ENCODE results near the gene THBS1. TPM values are rescaled to one million over a fixed set of nuclear protein-coding genes. Genes with fewer than 3 reads are reported as not detected.
A peak's percentile ranks its signal among the peaks of the same experiment; 100 is the strongest.

Gene THBS1
- polyA plus RNA-seq (2012; ENCODE audit: insufficient read depth, insufficient read length), result 0.69 TPM

DNA sequence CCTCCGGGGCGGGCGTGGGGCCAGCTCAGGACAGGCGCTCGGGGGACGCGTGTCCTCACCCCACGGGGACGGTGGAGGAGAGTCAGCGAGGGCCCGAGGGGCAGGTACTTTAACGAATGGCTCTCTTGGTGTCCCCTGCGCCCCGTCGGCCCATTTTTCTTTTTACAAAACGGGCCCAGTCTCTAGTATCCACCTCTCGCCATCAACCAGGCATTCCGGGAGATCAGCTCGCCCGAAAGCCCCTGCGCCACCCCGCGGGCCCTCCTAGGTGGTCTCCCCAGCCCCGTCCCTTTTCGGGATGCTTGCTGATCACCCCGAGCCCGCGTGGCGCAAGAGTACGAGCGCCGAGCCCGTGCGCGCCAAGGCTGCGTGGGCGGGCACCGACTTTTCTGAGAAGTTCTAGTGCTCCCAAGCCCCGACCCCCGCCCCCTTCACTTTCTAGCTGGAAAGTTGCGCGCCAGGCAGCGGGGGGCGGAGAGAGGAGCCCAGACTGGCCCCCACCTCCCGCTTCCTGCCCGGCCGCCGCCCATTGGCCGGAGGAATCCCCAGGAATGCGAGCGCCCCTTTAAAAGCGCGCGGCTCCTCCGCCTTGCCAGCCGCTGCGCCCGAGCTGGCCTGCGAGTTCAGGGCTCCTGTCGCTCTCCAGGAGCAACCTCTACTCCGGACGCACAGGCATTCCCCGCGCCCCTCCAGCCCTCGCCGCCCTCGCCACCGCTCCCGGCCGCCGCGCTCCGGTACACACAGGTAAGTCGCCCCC lies at the start of gene THBS1:
THBS1 (plus strand) TSS at position 595 of the 757 bp plus-strand sequence. CDS start 779 bp downstream, outside the sequence.
- peak within 1 kb of the TSS; percentile 20 for H3K4me3 ChIP-seq (ENCODE audit: low read length)
- DNase-seq (ENCODE audit: low read depth, low spot score), result no peak

DNA sequence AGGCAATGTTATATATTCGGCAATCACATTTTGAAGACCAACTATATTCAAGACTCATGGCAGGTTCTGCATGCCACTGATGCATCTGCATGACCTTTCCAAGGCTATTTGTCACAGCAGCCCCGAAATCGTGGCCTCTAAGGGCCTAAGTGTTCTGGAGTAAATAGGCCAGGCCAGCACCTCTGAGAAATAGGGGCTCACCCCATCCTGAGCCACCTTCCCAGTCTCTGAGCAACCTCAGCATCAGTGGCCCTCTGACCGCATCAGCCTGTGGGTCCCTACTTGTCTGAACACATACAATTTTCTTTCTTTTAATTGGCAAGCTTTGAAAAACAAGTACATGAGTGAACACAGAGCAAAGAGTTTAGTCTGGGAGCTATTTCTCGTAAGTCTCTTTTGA lies 45.9 kb upstream of the THBS1 start:
- DNase-seq (ENCODE audit: low read depth, low spot score), result no peak
- no peak overlapping the region for H3K4me3 ChIP-seq (ENCODE audit: low read length)

DNA sequence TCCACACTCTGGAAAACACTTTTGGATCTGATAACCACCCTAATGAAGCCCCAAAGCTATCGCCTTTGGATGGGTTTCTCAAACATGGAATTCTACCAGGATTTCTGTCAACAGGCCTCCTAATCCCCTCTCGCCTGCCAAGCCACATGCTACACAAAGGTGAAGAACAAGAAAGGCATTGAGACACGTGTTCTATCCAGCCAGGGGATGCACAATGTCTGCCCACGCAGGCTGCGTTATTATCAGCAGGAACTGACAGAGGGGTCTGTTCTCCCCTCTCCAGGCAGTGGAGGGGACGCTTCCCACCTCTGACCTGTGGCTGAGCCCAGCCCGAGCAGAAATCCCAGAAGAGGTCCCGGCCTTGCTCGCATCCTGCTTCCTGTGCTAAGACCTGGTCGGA lies 45.4 kb upstream of the THBS1 start:
- no peak overlapping the region for H3K4me3 ChIP-seq (ENCODE audit: low read length)
- DNase-seq (ENCODE audit: low read depth, low spot score), result no peak

DNA sequence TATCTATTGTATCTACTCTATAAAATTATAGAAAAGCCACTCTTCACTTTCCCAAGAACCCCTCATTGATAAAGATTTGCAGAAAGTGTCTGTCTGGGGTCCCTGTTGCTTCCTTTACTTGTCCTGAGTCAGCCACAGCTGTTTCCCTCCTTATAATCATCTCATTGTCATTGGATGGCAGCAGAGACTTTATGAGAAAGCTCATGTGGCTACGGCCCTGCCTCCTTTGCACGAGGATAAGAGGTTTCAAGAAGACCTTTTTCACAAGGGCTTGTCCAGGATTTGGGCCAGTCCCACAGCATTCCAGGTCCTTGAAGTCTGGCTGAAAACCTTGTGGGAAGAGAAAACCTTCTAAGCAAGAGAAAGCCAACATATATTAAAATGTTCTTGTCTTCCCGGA lies 41.9 kb upstream of the THBS1 start:
- no peak for DNase-seq (ENCODE audit: low read depth, low spot score)
- H3K4me3 ChIP-seq (ENCODE audit: low read length), result no peak overlapping the region

DNA sequence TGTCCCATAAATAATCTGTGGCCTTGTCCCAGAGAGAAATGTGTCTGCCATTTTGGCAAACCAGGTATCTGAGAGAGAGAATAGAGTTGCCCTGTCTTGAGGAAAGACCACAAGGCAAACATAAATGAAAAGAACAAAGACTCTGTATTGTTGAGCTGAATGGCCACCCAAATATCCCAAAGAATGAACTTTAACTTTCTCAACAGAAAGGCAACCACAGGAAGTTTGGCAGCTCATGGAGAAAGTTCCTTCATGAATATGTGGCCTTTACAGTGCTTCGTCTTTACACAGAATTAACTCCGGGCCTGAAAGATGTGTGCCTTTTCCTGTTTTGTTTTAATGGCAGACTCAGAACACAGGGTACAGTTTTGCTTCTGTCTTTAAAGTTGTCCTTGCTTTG lies 41.4 kb upstream of the THBS1 start:
- no peak overlapping the region for H3K4me3 ChIP-seq (ENCODE audit: low read length)
- DNase-seq (ENCODE audit: low read depth, low spot score), result no peak

DNA sequence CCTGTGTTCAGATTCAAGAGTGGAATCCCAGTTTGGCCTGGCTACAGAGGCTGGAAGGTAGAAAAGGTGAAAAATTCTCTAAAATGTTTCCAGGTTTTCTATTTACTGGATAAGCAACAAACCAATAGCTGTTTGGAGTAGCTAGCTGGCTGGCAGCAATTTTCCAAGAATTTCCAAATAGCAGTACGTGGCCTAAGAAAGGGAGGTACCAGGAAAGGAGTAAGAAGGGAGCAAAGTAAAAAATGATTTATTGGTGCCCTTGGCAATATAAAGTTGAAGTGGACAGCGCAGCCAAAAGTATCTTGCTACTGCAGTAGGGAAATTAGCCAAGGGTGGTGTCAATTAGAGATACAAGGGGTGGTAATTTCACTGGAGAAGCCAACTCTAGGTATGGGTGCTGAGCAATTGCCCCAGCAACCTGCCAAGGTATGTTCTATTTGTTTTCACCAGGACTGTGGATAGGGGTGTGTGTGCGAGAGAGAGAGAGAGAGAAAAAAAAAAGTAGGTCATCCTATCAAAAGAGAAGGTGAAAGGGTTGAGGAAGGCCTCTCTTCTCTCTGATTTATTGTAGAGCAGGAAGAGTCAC lies 40.8 kb upstream of the THBS1 start:
- DNase-seq (ENCODE audit: low read depth, low spot score), result no peak
- H3K4me3 ChIP-seq (ENCODE audit: low read length), result no peak overlapping the region

DNA sequence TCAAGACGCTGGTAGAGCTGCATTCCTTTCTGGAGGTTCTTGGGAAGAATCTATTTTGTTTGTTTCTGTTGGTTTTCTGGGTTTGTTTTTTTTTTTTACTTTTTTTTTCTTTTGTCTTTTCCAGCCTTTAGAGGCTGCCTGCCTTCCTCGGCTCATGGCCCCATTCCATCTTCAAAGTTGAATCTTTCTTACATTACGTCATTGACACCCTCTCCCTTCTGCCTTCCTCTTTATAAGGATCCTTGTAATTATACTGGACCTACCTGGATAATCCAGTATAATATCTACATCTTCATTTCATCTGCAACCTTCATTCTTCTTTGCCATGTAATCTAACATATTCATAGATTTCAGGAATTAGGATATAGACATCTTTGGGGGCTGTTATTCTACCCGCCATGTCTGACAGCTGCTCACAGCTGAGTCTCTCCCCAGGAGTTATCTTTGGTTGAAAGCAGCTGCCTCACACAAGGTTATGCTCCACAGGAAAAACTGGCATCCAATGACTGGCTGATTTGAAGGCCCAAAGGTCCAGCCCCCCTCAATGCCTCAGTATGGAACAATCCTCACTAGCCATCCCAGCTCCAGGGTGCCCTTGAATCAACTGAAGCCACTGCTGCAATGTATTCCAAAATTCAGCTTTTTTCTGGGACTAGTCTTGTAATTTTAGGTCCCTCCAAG lies 38.4 kb upstream of the THBS1 start:
- no peak for DNase-seq (ENCODE audit: low read depth, low spot score)
- H3K4me3 ChIP-seq (ENCODE audit: low read length), result no peak overlapping the region

DNA sequence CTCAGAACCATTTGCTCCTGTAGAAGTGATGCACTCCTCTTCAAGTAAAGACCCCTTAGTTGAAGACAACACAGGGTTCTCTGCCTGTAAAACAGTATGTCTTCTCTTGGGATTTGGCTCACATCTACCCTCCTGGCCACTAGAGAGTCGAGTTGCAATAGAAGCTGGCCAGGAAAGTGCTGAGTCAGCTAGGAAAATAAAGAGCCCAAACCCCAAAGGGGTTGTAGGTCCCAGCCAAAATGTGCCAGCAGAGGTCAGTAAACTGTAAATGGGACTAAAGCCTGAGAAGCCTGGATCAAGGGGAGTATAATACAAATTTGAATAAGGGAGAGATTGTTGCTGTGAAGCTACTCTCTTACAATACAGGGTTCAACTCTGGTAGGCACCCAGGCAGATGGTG lies 37.2 kb upstream of the THBS1 start:
- no peak for DNase-seq (ENCODE audit: low read depth, low spot score)
- H3K4me3 ChIP-seq (ENCODE audit: low read length), result no peak overlapping the region

DNA sequence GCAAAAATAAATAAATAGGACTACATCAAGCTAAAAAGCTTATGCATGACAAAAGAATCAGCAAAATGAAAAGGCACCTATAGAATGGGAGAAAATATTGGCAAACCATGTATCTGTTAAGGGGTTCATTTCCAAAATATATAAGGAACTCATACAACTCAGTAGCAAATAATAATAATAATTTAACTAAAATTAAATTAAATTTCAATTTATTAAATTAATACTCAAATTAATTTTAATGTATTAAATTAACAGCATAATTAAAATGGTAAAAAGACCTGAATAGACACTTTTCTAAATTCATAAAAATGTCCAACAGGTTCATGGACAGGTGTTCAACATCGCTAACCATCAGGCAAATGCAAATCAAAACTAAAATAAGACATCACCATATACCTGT lies 34.0 kb upstream of the THBS1 start:
- no peak for DNase-seq (ENCODE audit: low read depth, low spot score)

DNA sequence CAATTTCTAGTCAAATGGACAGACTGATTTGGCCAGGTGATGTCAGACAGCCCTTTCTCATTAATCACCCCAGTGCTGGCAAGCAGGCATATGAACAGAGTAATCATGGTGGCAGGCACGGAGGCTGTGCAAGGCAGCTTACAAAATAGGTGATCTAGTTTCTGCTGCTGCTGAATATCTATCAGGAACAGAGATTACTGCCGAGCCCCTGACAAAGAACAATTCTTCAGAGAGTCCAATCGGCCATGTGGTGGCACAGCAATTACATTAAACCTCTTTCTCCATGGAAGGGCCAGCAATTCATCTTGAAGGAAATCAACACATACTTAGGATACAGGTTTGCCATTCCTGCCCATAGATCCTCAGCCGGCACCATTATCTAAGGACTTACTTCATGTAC lies 32.3 kb upstream of the THBS1 start:
- no peak overlapping the region for H3K4me3 ChIP-seq (ENCODE audit: low read length)
- DNase-seq (ENCODE audit: low read depth, low spot score), result no peak

More for the DNA sequence above, 34.0 kb upstream of the THBS1 start:
- H3K4me3 ChIP-seq (ENCODE audit: low read length), result no peak overlapping the region

DNA sequence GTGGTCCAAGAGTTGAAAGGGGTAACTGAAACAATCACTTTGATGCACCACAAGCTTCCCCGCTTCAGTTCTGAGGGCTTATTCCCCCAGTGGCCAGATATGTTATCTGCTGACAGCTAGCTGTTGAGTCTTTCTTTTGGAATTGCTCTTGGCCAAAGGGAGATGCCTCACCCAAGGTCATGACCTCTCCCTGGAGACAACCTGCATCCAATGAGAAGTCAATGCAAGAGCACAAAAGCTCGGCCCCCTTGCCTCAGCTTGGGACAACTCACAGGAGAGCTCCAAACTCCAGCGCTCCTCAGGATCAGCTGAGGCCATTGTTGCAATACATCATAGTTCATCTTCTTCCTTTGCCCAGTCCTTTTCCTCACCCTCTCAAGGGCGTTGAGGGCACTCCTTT lies 31.0 kb upstream of the THBS1 start:
- DNase-seq (ENCODE audit: low read depth, low spot score), result no peak
- H3K4me3 ChIP-seq (ENCODE audit: low read length), result no peak overlapping the region

DNA sequence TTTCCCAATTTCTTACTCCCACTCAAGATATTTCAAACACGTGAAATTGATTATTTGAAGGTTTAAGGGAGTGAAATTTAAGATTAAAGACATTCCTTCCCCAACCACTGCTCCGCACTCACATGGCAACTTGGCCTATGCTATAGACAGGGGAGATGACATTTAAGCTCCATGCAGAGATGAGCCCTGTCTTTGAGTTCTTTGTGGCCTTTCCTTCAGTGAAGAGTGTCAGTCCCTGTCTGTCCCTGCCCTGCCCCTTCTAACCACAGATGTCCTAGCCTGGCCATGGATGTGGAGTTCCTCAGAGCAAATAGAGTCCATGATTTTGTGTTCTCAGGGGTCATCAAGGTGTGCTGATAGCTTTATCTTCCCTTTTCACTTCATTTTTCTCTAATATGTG lies 29.4 kb upstream of the THBS1 start:
- H3K4me3 ChIP-seq (ENCODE audit: low read length), result no peak overlapping the region
- no peak for DNase-seq (ENCODE audit: low read depth, low spot score)

DNA sequence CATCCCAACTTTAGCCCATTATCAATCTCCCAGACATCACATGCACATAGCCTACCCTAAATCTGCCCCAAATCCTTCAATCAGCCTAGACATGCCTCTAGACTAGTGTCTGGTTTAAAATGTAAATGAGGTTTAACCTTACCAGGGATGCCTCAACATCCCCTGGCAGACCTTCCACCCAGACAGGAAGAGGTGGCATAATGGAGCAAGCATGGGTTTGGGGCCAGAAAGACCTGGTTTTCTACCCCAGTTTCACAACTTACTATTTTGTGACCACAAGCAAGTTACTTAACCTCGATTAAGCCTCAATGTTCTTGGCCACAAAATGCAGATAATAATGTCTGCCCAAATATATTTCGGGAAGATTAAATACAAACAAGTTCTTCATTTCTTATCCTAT lies 28.3 kb upstream of the THBS1 start:
- DNase-seq (ENCODE audit: low read depth, low spot score), result peak; percentile 12
- no peak overlapping the region for H3K4me3 ChIP-seq (ENCODE audit: low read length)

DNA sequence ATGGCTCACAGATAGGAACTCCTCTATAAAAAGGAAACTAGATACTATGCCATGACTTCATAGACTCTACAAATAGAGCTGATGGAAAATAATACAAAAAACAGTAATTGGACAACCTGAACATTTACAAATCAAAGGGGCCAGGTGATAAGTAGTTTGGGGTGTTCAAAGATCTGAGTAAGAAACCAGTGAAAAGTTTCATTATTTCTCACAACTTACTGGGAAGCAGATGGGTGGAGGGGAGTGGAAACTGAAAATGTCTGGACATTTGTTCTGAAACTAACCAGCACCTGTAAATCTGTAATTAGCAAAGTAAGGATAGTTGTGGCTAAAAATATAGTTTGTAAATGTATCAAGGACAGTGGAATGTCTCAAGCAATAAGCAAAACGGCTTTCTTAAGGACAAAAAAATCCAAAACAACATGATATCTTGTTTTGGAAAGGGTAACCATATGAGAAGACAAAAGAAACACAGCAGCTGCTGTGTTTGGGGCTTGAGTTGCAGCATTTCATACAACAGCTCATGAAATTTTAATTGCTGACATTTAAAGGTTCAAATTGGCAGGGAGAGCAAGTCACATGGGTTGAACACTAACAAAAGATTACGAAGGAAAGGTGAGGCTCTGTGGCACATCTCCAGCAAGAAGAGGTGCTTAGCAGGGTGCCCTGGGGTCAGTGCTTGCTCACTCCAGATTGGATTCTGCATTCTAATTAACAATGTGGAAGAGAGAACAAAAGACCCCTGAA lies 26.8 kb upstream of the THBS1 start:
- H3K4me3 ChIP-seq (ENCODE audit: low read length), result no peak overlapping the region
- DNase-seq (ENCODE audit: low read depth, low spot score), result no peak

DNA sequence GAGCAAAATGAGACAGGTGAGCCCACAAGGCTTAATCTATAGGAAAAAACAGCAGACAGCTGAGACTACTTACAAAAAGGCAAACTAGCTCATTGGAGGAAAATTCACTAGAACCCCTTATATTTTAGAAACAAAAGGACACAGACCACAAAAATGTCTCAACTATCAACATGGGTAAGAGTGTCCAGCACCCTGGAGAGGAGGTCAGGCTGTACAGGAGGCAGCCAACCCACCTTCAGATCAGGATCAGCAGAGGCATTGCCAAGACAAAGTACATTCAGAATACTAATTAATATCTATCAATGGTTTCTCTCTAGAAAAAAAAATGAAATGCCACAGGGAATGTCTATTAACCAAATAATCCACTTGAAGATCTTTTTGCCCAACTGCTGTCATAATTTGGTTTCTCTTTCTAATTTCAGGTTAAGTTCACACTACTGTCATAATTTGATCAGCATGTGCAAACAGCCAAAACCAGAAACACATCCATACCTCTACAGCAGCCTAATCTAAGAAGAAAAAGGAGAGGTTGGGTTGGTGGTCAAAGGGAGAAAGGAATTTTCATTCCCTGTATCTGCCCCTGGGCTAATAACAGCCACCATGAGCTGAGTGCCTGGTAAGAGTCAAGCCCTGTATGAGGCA lies 26.0 kb upstream of the THBS1 start:
- no peak for DNase-seq (ENCODE audit: low read depth, low spot score)
- no peak overlapping the region for H3K4me3 ChIP-seq (ENCODE audit: low read length)

DNA sequence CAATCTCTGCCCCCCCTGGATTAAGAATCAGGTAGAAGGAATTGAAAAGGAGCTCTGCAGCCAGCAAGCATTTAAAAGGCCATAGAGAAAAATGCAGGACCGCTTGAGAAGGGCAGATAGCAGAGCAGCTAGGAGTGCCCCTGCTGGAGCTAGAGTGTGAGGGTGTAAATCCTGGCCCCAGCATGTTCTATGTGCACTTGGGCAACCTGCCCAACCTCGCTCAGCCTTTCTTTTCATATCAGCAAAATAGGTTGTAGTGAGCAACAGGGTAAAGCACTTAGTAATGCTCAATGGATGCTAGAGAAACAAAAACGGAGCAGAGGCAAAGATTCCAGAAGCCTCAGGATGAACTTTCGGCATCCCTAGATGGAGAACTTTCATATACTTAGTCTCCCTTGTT lies 25.0 kb upstream of the THBS1 start:
- no peak overlapping the region for H3K4me3 ChIP-seq (ENCODE audit: low read length)
- no peak for DNase-seq (ENCODE audit: low read depth, low spot score)

DNA sequence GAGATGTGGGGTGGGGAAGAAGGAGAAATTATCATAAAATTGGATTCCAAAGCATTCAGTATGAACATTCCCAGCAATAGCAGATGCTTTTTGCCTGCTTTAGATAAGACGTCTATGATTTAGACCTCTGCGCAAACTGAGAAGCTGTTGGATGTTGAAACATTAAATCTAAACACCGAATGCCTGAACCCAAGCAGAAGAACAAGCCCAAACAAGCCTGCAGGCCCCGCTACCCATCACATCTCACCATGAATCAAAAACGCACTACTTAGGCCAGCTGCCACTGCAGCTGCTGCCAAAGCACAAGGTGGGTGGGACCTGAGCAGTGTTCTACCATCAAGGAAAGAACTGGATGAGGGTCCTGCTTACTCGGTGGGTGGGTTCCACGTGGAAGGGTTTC lies 24.4 kb upstream of the THBS1 start:
- H3K4me3 ChIP-seq (ENCODE audit: low read length), result no peak overlapping the region
- no peak for DNase-seq (ENCODE audit: low read depth, low spot score)

DNA sequence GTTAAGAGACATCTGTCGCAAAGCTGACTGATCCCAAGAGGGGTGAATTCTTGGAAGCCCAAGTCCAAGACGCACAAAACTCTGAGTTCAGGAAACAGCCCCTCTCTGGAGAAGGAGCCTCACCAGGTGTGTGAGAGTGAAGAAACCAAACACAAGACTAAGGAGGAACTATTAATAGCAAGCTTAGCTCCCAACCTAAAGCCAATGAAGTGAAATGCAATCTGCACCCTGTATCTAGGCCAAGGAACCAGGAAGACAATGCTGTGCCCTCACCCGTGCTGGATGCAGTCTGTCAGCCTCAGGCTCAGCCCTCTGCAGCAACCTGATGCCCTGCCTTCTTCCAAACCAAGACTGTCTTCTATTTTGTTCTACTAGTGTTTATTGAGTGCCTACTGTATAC lies 22.5 kb upstream of the THBS1 start:
- no peak for DNase-seq (ENCODE audit: low read depth, low spot score)
- no peak overlapping the region for H3K4me3 ChIP-seq (ENCODE audit: low read length)

DNA sequence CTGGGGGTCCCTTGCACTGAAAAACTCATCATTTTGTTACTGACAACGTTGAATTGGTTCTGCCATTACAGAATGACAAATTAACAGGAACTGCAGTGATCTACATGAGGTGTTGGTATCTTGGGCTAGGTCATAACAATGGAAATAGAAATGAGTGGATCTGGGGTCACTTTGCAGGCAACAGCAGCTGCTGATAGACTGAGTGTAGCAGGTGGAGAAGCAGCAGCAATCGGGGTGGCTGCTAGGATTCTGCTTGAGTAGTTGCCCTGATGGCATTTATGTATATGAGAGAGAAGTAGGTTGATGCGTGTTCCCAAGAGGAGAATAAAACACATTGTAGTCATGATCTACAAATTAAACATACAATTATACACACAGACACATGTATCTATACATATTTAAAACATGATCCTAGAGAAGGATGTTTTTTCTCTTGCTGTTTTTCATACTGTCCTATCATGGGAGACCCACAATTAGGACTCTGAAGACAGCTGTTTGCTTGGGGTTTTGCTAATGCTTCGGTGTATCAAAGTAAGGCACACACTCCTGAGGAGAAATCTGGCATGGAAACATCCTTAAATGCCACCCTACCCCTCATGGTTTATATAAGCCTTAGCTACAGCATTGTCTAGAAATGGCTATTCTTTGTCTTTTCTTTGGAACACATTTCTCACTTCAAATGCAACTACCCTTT lies 15.8 kb upstream of the THBS1 start:
- H3K4me3 ChIP-seq (ENCODE audit: low read length), result no peak overlapping the region
- DNase-seq (ENCODE audit: low read depth, low spot score), result no peak

Data from Jurkat, Clone E6-1 (cell line).